Epidermal melanocyte (primary cell): Measurements from ENCODE around the gene SRSF8.
"Not testable (repeated sequence)": the region's sequence is repeated elsewhere in the genome, so short reads cannot be mapped to it uniquely, and the experiment has no call there.

Experiments used
- DNase-seq: peaks from one replicate; pipeline ENCODE4 v3.0.0; 2011; ENCODE audit warnings: low spot score; ENCODE audit not compliant: insufficient read length

SRSF8 gene

GRCh38 chr11:95095858-95096587 is 29.3 kb downstream of the SRSF8 start:
- no peak for DNase-seq

- DNase-seq = no peak
Observed at GRCh38 chr11:95097209-95097608, 30.5 kb downstream of the SRSF8 start.

- no peak for DNase-seq
Observed at GRCh38 chr11:95098826-95099225, 32.1 kb downstream of the SRSF8 start.

GRCh38 chr11:95100191-95100648 is 33.5 kb downstream of the SRSF8 start:
- no peak for DNase-seq

- no peak for DNase-seq
Observed at GRCh38 chr11:95100856-95101507, 34.3 kb downstream of the SRSF8 start.

GRCh38 chr11:95101935-95102334 is 35.2 kb downstream of the SRSF8 start:
- no peak for DNase-seq

- DNase-seq = no peak
Observed at GRCh38 chr11:95102733-95103132, 36.0 kb downstream of the SRSF8 start.

- DNase-seq = no peak
Observed at GRCh38 chr11:95103701-95104100, 37.0 kb downstream of the SRSF8 start.

- no peak for DNase-seq
Observed at GRCh38 chr11:95104121-95104830, 37.6 kb downstream of the SRSF8 start.

- no peak for DNase-seq
Observed at GRCh38 chr11:95104856-95105255, 38.1 kb downstream of the SRSF8 start.

GRCh38 chr11:95108159-95108611 is 41.5 kb downstream of the SRSF8 start:
- DNase-seq = no peak

GRCh38 chr11:95108671-95109551 is 42.2 kb downstream of the SRSF8 start:
- DNase-seq = no peak

- DNase-seq = not testable (repeated sequence)
Observed at GRCh38 chr11:95111471-95111870, 44.8 kb downstream of the SRSF8 start.

GRCh38 chr11:95111923-95112540 is 45.3 kb downstream of the SRSF8 start:
- no peak for DNase-seq

GRCh38 chr11:95115597-95115996 is 48.9 kb downstream of the SRSF8 start:
- no peak for DNase-seq

- DNase-seq = no peak
Observed at GRCh38 chr11:95119361-95120060, 52.8 kb downstream of the SRSF8 start.
